HTR-8/SVneo (cell line): ENCODE measurements around the gene PCIF1.
"Not testable (repeated sequence)": the region's sequence is repeated elsewhere in the genome, so short reads cannot be mapped to it uniquely, and the experiment has no call there.

Source experiments
- DNase-seq: peaks from one replicate; pipeline ENCODE4 v3.0.0; 2011; ENCODE audit warnings: low spot score, mixed read lengths; ENCODE audit not compliant: insufficient read length
- FAIRE-seq: peaks from 2 replicates; lab custom pipeline; 2011; peaks lifted over from hg19 to GRCh38; lab: Jason Lieb, UNC

The PCIF1 gene

DNA sequence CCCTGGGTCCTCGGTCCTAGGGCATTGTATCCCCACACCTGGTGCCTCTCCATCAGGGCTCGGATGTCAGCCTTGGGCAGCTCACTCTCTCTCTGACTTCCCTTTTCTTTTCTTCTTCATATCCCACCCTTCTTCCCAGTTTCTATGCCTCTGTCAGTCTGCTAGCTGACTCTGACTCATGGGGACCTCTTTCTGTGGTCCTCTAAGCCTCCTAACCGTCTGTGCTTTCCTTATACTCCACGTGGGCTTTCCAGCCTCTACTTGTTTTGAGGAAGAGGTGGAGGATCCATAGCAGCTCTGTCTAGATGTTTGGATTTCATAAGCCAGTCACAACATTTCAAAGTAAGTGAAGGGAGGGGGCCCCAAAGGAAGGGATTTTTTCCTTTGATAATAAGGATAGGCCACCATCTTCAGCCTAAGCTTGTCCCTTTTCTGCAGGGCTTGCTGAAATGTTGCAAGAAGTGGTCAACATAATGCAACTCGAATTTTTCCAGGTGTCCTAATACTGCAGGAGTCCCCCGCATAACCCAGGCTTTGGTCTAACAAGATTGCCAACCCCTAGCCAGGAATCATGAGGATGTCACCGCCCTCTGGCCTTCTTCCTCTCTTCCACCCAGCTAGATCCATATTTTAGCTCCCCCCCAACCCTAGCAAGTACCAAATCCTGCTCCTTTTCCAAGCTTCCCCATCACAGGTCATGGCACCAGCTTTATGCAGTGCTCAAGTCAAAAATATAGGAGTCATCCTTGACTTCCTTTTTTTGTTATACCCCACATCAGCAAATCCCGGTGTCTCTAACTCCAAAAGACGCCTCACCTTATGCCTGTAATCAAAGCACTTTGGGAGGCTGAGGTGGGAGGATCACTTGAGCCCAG lies 13.8 kb upstream of the PCIF1 start:
- FAIRE-seq, result no peak
- DNase-seq, result no peak

DNA sequence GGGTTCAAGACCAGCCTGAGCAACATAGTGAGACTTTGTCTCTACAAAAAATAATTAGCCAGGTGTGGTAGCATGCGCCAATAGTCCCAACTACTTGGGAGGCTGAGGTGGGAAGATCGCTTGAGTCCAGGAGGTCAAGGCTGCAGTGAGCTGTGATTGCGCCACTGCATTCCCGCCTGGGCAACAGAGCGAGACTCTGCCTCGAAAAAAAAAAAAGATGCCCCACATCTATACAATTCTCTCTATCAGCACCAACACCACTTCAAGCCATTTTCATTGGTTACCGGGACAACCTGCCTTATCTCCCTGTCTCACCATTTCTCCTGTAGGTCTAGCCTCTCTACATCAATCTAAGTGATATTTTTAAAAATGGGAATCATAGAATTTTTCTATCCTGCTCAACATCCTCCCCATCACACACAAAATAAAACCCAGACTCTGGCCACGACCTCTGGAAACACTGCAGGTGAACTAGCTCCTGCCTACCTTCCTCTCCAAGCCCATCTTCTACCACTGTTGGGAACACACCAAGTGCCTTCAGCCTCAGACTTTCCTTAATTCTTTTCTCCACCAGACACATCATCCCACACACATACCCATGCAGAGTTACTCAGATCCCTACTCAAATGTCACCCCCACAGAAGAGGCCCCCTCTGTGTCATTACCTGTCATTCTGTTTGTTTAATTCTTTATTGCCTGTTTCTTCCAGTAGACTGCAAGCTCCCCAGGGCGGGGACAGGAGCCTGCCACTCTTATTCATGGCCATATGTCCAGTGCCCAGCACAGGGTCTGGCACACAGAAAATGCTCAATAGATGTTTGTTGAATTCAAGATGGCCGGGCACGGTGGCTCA lies 12.9 kb upstream of the PCIF1 start:
- DNase-seq (no peak), FAIRE-seq (no peak)

DNA sequence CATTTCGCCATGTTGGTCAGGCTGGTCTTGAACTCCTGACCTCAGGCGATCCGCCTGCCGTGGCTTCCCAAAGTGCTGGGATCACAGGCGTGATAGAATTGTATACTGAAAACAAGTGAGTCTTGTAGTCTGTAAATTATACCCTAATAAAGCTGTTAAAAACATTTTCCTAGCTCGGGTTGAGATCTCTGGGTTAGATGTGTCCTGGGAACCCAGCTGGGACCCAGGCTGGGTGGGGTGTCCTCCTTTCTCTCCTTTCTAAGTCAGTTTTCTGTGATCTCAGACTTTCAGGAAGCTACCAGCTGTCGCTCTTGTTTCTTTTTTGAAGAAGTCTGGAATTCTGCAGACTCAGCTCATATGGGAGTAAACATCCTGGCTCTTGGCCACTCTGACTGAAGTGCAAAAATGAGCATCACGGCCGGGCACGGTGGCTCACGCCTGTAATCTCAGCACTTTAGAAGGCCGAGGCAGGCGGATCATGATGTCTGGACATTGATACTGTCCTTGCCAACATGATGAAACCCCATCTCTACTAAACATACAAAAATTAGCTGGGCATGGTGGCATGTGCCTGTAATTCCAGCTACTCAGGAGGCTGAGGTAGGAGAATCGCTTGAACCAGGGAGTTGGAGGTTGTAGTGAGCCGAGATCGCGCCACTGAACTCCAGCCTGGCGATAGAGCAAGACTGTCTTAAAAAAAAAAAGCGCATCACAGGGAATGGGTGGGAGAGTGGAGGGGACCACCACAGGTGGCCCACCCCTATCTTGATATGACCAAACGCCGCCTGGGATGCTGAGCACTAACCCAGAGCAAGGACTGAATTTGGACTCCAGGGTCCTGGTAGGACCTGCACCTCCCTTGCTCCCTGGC lies 9.9 kb upstream of the PCIF1 start:
- DNase-seq (no peak), FAIRE-seq (no peak)

DNA sequence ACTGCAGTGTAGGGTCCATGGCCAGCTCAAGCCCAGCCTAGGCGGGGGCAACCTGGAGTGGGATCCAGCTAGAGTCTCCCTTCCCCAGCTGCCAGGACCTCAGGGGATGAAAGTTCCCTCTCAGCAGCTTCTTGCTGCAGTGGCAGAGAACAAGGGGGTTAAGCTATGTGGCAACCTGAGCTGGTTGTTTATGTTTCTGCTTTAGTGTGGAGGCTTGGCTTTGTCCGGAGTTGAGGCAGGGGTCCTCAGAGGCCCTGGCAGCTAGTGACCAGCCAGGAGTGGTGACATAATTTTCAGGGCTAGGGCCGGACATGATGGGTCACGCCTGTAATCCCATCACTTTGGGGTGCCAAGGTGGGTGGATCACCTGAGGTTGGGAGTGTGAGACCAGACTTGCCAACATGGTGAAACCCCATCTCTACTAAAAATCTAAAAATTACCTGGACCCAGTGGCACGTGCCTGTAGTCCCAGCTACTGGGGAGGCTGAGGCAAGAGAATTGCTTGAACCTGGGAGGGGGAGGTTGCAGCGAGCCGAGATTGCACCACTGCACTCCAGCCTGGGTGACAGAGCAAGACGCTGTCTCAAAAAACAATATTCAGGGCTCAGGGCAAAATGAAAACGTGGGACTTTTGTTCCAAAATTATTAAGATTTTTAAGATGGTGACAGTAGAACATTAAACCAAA lies 8.5 kb upstream of the PCIF1 start:
- no peak for DNase-seq
- no peak for FAIRE-seq

DNA sequence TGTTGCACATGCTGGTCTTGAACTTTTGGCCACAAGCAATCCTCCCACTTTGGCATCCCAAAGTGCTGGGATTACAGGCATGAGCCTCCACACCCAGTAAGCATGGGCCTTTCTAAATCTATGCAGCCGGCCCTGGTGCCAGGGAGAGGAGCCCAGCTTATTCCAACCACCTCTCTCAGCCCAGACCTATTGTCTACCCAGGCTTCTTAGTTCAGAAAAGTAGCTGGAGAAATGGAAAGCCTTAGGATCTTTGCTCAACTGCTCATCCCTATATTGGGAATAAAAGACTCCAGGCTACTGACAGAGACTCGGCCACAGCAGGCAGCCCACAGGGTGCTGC lies 7.8 kb upstream of the PCIF1 start:
- no peak for DNase-seq
- FAIRE-seq, result no peak

DNA sequence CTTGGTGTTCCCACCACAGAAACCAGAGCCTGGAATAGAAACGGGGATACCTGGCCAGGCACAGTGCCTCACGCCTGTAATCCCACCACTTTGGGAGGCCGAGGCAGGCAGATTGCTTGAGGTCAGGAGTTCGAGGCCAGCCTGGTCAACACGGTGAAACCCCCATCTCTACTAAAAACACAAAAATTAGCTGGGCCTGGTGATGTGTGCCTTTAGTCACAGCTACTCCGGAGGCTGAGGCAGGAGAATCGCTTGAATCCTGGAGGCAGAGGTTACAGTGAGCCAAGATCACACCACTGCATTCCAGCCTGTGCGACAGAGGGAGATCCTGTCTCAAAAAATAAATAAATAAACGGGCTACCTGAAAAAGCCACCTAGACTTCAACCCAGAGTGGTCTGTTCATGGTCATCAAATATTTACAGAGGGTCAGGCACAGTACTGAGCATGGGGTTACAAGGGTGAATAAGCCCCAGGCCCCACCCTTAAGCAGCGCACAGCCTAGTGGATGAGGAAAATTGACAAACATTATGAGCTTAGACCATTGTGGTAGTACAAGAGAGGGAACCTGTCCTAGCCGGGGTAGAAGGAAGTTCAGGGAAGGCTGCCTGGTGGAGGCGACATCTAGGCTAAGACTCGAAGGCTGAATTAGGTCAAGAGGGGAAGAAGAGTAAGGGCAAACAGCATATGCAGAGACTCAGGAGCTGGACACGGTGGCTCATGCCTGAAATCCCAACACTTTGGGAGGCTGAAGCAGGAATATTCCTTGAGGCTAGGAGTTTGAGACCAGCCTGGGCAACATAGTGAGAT lies 7.2 kb upstream of the PCIF1 start:
- FAIRE-seq, result no peak
- no peak for DNase-seq

DNA sequence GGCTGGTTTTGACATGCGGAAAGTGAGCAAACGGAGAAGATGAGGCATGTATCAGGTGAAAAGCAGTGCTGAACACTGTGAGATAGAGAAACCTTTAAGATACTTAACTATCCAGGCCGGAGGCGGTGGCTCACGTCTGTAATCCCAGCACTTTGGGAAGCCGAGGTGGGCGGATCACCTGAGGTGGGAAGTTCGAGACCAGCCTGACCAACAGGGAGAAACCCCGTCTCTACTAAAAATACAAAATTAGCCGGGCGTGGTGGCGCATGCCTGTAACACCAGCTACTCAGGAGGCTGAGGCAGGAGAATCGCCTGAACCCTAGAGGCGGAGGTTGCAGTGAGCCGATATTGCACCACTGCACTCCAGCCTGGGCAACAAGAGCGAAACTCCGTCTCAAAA lies 2.8 kb upstream of the PCIF1 start:
- FAIRE-seq, DNase-seq: not testable (repeated sequence)

DNA sequence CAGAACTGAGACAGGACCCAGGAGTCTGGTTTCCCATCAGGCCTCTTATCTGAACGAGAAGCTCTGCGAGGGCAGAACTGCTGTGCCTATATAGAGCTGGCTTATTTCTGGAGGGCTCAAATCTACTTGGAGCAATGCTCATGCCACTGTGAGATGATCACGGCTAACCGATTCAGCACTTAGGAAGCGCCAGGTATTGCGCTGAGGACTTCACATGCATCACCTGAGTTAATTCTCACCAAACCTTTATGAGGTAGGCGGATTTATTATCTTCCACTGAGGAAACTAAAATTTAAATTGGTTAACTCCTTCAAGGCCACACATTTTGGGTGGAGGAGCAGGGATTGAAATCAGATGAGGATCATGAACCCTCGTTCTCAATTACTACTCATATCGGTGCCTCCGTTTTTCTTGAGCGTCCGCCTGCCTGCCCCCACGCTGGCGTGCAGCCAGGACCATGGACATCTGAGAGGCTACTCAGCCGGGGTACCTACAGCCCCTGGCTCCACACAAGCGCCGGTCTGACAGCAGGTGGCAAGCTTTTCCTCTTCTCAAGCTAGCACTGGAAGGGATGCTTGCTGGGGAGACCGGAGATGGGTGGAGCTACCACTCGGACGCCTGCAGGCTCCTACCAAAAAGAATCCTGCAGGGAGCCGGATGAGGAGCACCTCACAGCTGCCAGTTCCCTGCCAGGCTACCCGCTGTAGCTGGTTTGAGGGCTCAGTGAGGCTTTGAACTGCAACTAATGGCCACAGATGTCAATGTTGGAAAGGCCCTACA lies 1.0 kb upstream of the PCIF1 start:
- FAIRE-seq, result peak; percentile 72
- DNase-seq, result peak; percentile 98

DNA sequence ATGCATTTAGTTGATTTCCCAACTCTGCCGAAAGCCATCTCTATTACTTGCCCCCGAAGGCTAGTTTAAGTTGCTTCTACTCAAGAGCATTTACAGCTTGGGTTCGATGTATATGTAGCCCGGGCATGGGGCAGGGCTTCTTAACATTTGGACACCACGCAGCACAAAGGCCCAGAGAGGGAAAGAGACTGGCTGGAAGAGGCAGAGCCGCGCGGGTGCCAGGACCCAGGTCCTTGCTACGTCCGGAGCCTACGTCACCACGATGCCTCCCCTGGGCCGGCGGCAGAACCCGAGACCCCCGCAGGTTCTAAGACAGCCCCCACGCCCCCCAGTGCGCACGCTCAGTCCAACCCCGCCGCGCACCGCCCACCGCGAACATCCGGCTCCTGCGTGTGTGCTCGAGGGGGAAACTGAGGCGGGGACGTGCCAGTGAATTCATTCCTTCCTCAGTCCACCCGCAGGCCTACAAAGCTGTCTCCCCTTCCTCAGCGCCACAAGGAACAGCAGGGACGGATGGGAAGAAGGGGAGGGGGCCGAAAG lies 367 bp upstream of the PCIF1 start:
- DNase-seq (peak; percentile 74), FAIRE-seq (no peak)

DNA sequence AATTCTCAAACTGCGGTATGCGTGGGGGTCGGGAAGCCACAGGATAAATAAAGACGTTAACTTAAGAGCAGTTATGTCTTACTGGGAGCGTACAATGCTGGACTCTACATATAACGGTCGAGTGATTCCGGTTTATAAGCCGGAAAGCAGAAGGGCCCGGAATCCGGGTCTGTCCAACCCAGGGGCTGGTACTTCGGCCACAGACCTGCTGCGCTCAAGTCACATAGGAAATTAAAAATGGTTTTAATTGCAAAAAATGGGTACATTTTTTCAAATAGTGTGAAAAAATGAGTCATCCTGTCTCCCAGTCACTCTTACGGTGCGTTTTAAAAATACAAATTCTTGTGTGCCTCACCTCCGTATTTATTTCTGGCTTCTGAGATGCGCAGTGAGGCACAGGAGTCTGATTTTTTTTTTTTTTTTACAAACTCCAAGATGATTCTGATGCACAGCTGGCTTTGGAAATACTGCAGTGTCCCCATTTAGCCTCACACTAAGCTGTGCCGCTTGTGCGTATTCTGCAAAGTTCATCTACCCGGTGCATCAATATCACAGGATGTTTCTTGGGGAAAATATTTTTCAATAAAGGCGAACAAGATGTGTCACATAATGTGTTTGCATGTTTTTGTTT lies 1.0 kb downstream of the PCIF1 start:
- DNase-seq, result no peak
- FAIRE-seq, result no peak

DNA sequence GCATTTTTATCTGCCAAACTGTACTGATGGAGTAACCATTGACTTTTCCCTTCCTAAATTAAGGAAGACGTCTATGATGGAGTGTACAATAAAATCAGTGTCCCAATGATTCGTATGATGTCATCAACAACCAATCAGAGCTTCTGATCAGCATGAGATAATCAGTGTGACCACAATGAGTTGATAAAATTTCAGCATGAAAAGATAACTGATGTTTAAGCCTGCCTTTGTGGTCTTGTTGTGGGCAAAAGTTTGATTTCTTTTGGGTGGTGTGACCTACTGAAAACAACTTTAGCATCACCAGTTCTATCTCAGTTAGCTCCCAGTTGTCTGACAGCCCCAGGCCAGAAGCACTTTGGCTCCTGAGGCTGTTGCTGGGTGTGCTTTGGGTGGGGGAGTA lies 3.3 kb downstream of the PCIF1 start:
- DNase-seq (no peak), FAIRE-seq (no peak)

DNA sequence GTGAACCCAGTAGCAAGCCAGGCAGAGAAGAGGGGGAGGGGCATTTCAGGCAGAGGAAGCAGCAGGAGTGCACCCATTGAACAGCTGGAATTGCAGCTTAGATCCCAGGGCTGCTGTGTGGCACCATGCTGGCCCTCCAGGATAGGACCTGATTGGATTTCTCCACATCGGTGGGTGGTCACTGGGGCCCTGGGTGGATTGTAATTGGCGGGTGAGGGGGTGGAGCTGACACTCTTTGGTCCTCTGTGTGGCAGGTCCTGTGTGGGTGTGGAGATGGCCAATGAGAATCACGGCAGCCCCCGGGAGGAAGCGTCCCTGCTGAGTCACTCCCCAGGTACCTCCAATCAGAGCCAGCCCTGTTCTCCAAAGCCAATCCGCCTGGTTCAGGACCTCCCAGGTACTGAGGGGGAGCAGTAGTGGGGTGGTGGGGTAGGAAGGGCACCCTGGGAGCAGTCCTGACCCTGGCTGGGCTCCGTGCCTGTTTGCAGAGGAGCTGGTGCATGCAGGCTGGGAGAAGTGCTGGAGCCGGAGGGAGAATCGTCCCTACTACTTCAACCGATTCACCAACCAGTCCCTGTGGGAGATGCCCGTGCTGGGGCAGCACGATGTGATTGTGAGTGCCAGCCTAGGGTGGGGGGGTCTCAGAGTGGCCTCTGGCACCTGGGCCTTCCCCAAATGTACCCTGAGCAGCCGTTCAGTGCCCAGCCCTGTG lies 4.4 kb downstream of the PCIF1 start:
- DNase-seq, result no peak
- no peak for FAIRE-seq

DNA sequence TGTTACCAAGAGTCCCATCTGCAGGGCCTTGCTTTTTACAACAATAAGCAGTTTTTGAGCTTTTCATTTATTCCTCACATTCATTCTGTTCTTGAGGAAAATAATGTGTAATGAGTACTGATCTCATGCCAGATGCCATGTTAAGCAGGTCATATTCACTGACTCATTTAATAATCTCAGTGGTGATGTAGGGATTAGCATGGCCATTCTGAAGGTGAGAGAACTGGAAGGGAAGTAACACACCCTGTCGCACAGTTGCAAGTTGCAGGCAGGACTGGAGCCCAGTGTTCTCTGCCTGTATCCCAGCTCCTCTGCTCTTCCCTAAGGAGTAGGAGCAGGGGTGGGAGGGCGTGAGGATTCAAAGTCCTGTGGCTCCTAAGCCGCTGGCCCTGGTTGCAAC lies 5.6 kb downstream of the PCIF1 start:
- FAIRE-seq (no peak), DNase-seq (no peak)

DNA sequence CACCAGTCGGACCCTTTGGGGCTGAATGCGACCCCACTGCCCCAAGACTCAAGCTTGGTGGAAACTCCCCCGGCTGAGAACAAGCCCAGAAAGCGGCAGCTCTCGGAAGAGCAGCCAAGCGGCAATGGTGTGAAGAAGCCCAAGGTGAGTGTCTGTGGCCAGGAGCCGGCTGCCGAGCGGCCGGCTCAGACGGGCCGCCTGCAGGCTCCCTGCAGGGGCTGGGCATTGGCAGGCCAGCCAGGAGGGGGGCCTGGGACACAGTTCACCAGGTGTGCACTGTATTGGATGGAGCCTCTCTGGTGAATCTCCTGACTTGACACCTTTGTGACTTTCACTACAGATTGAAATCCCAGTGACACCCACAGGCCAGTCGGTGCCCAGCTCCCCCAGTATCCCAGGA lies 6.0 kb downstream of the PCIF1 start:
- DNase-seq (no peak), FAIRE-seq (no peak)

DNA sequence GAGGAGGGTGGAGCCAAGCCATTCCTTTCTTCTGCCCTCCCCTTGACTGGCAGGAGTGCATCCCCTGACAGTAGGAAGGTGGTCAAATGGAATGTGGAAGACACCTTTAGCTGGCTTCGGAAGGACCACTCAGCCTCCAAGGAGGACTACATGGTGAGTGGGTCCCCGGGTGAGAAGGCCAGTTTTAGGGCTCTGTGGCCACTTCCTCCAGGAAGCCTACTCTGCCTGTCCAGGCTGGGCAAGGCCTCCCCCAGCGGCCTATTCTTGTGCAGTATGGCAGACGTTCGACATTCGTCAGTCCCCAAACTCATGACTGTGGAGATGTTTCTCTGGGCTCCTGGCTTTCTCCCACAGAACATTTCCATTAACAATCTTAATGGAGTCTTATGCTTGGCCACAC lies 9.1 kb downstream of the PCIF1 start:
- FAIRE-seq (no peak), DNase-seq (no peak)

DNA sequence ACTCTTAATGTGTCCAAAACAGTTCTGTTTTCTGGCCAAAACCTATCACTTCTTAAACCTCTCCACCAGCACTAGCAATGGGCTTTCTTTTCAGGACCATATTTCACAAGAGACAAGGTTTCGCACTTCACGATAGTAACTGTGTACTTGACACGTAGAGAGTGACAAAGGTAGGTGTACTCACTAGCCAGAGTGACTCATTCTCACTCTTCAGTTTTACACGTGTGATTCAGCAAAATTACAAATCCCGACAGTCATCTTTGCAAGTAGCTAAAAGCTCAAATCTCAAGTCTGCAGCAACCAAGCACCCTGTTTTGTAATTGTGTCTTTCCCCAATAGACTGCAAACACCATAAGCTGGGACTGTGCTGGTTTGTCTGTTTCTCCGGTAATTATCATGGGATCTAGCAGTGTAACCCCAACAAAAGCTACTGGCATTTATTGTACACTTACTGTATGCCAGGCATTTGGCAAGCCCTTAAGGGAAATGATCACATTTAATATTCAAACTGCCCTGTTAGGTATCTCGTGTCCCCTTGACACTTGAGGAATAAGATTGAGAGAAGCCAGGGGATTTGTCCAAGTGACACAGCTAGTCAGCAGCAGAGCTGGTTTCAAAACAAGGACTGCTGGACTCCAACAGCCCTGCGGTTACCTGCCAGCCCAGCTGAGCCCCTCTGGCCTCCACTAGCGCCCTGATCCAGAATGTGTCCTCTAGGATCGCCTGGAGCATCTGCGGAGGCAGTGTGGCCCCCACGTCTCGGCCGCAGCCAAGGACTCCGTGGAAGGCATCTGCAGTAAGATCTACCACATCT lies 9.9 kb downstream of the PCIF1 start:
- FAIRE-seq (no peak), DNase-seq (no peak)
